Endothelial cell of umbilical vein (primary cell): ENCODE results near the gene COQ2. TPM values are rescaled to one million over a fixed set of nuclear protein-coding genes. Genes with fewer than 3 reads are reported as not detected.

Source experiments
- BruUV-seq: library from RNA; stranded (reverse); fragments of 400-500 nt; replicated peaks from 2 replicates; lab custom pipeline; 2021; lab: Mats Ljungman, UMichigan
- CTCF ChIA-PET: fragments of 300-600, 350-600 bp; sonication (Branson Sonifier 250); formaldehyde crosslinking; loops from one replicate; lab custom pipeline; 2021; ENCODE audit warnings: antibody characterized with exemption, inconsistent platforms; lab: Charles Lee
- POLR2A ChIA-PET: fragments of 300-600, 350-600 bp; sonication (Branson Sonifier 250); formaldehyde crosslinking; loops from one replicate; lab custom pipeline; 2021; ENCODE audit warnings: antibody characterized with exemption, inconsistent platforms; lab: Charles Lee
- DNase-seq: peaks from one replicate; pipeline ENCODE4 v3.0.0-alpha.2; 2011; ENCODE audit warnings: low read depth, low spot score
- FAIRE-seq: peaks from 2 replicates; lab custom pipeline; 2011; peaks lifted over from hg19 to GRCh38; lab: Jason Lieb, UNC
- H2AFZ ChIP-seq: 2 replicates; pipeline ENCODE4 v1.6.0; 2012; ENCODE audit warnings: low read depth, low read length, control low read depth, inconsistent platforms
- H3K27ac ChIP-seq: 2 replicates; pipeline ENCODE4 v1.5.1; 2011; ENCODE audit warnings: low read depth, mild to moderate bottlenecking, control low read depth, low read length, moderate library complexity; ENCODE audit not compliant: insufficient read depth
- H3K27me3 ChIP-seq, 2 experiments: 2 replicates each; pipeline versions ENCODE4 v1.6.0 to v1.6.1; 2011; ENCODE audit warnings: low read length in 2 of 2, mixed read lengths in 1 of 2; ENCODE audit not compliant: control insufficient read depth in 2 of 2, insufficient read depth in 2 of 2
- H3K36me3 ChIP-seq, 2 experiments: 2 replicates in 1 of 2; 3 replicates in 1 of 2; pipeline ENCODE4 v1.5.1; 2011; ENCODE audit warnings: low read length in 2 of 2, mild to moderate bottlenecking in 1 of 2, moderate library complexity in 1 of 2; ENCODE audit not compliant: control insufficient read depth in 2 of 2, insufficient read depth in 2 of 2; ENCODE audit errors: extremely low read depth in 1 of 2
- H3K4me1 ChIP-seq: 3 replicates; pipeline ENCODE4 v1.5.1; 2011; ENCODE audit warnings: mild to moderate bottlenecking, low read length; ENCODE audit not compliant: control insufficient read depth, insufficient read depth; ENCODE audit errors: extremely low read depth
- H3K4me2 ChIP-seq: 2 replicates; pipeline ENCODE4 v1.6.1; 2011; ENCODE audit warnings: low read length, control low read depth, mixed read lengths; ENCODE audit not compliant: insufficient read depth
- H3K4me3 ChIP-seq, 3 experiments: fragments of 200-600 bp in 1 of 3; sonication (generic), shearing (Covaris generic) in 1 of 3; replicated peaks in 1 of 3; 2 replicates each; pipeline ENCODE4 v1.5.1; 2011 to 2016; ENCODE audit warnings: control low read depth in 3 of 3, low read length in 3 of 3, mild to moderate bottlenecking in 2 of 3, inconsistent platforms in 1 of 3, low read depth in 1 of 3, moderate library complexity in 1 of 3; ENCODE audit not compliant: insufficient read depth in 1 of 3
- H3K79me2 ChIP-seq: 2 replicates; pipeline ENCODE4 v1.6.0; 2012; ENCODE audit warnings: low read length, inconsistent platforms; ENCODE audit not compliant: control insufficient read depth, insufficient read depth
- H3K9ac ChIP-seq: replicated peaks from 2 replicates; pipeline ENCODE3; 2011; ENCODE audit warnings: low read length, control low read depth; ENCODE audit not compliant: insufficient read depth; ENCODE audit errors: extremely low read depth
- H3K9me1 ChIP-seq: replicated peaks from 3 replicates; pipeline ENCODE4 v1.6.0; 2011; ENCODE audit warnings: mild to moderate bottlenecking, low read length; ENCODE audit not compliant: control insufficient read depth, insufficient read depth; ENCODE audit errors: extremely low read depth
- H3K9me3 ChIP-seq: replicated peaks from 2 replicates; pipeline ENCODE4 v1.5.1; 2012; ENCODE audit warnings: low read length, inconsistent platforms; ENCODE audit not compliant: control insufficient read depth, insufficient read depth
- H4K20me1 ChIP-seq: replicated peaks from 2 replicates; pipeline ENCODE3; 2011; ENCODE audit warnings: mild to moderate bottlenecking, low read length; ENCODE audit not compliant: control insufficient read depth, insufficient read depth; ENCODE audit errors: extremely low read depth
- CTCF ChIP-seq, 2 donors: IDR thresholded peaks; 1 replicate in 1 of 2; 2 replicates in 1 of 2; pipeline ENCODE4 v1.5.1; 2011; ENCODE audit warnings: low read length in 2 of 2, mild to moderate bottlenecking in 2 of 2, moderate library complexity in 2 of 2, control low read depth in 1 of 2, inconsistent platforms in 1 of 2, low read depth in 1 of 2; ENCODE audit not compliant: insufficient read depth in 1 of 2; ENCODE audit errors: extremely low read depth in 1 of 2
- EZH2 ChIP-seq: IDR thresholded peaks from 2 replicates; pipeline ENCODE4 v1.6.1; 2012; ENCODE audit warnings: borderline replicate concordance, low read depth, mild to moderate bottlenecking, moderate library complexity, low read length, inconsistent platforms; ENCODE audit not compliant: severe bottlenecking
- FOS ChIP-seq: IDR thresholded peaks from 2 replicates; pipeline ENCODE4 v1.6.1; 2011; ENCODE audit warnings: mild to moderate bottlenecking, low read length, moderate library complexity, borderline replicate concordance; ENCODE audit not compliant: insufficient read depth
- GATA2 ChIP-seq: IDR thresholded peaks from 2 replicates; pipeline ENCODE4 v1.7.0; 2011; ENCODE audit warnings: low read depth, mild to moderate bottlenecking, moderate library complexity, mixed read lengths, low read length; ENCODE audit not compliant: insufficient read length, insufficient read depth
- JUN ChIP-seq: IDR thresholded peaks from 2 replicates; pipeline ENCODE4 v1.6.1; 2011; ENCODE audit warnings: borderline replicate concordance, low read depth; ENCODE audit not compliant: insufficient read length, insufficient read depth
- MAX ChIP-seq: IDR thresholded peaks from 2 replicates; pipeline ENCODE4 v1.6.1; 2011; ENCODE audit not compliant: insufficient read depth, insufficient read length
- MYC ChIP-seq: IDR thresholded peaks from one replicate; pipeline ENCODE4 v1.6.1; 2011; ENCODE audit warnings: mild to moderate bottlenecking, low read depth, low read length
- POLR2A ChIP-seq: IDR thresholded peaks from 2 replicates; pipeline ENCODE4 v1.6.1; 2012; ENCODE audit warnings: low read depth, mild to moderate bottlenecking, control low read depth, low read length
- POLR2AphosphoS5 ChIP-seq: IDR thresholded peaks from 2 replicates; pipeline ENCODE4 v1.6.1; 2012; ENCODE audit warnings: low read depth, mild to moderate bottlenecking, control low read depth, low read length, moderate library complexity; ENCODE audit not compliant: insufficient read depth
- dilution Hi-C: fragments of 300-500 bp; cut with MboI; formaldehyde crosslinking; loops from one replicate; pipeline ENCODE4 v1.15.0; 2019; ENCODE audit warnings: low sequenced_read_pairs; ENCODE audit not compliant: extremely low pct_ligation_motif_present
- intact Hi-C: fragments of 100-400 bp; cut with micrococcal nuclease; formaldehyde crosslinking; loops from one replicate; pipeline ENCODE4 v1.10.0; 2022
- polyA plus RNA-seq, 4 experiments: library from polyadenylated mRNA; depleted of rRNA in 3 of 4; stranded (reverse) in 3 of 4; unstranded in 1 of 4; fragments of >200 nt; gene quantifications; 2 replicates each; pipeline versions ENCODE4 v1.2.1 to v1.2.3, GENCODE V29; 2011 to 2012; ENCODE audit warnings: missing spikeins in 1 of 4
- total RNA-seq: library from RNA; stranded (reverse); gene quantifications from 2 replicates; pipeline ENCODE4 v1.2.3, GENCODE V29; 2021

COQ2 gene
- total and polyA plus RNA-seq, 2 donors (not counting 3 experiments of a cell fraction or from before 2014, with no cell fraction given): 25.5 to 28.0 TPM

- POLR2A ChIA-PET: no interaction called here
- peak overlapping the region; percentile 6 for H2AFZ ChIP-seq
These were observed 67.5 kb downstream of the COQ2 start for GRCh38 chr4:83216959-83217683.

More at GRCh38 chr4:83216959-83217683, 67.5 kb downstream of the COQ2 start:
- CTCF ChIA-PET: interaction anchor here (2.1 kb wide), 1 partner anchor 143 kb away, joined by 7 read pairs; no protein-coding TSS in a partner anchor
- Histone ChIP-seq H3K4me3 (no peak overlapping the region), H4K20me1 (no peaks in the 10 kb centered on the region), H3K4me1 (no peaks in the 10 kb centered on the region), H3K27me3 (no peaks in the 10 kb centered on the region), H3K79me2 (no peaks in the 10 kb centered on the region), H3K9ac (no peak overlapping the region), H3K27ac (no peak overlapping the region), H3K36me3 (no peaks in the 10 kb centered on the region), H3K9me1 (no peaks in the 10 kb centered on the region), H3K9me3 (no peaks in the 10 kb centered on the region), H3K4me2 (no peak overlapping the region)
- TF ChIP-seq POLR2A (no peak), CTCF (IDR thresholded peaks at IDR 0.05; ENCODE audit: extremely low read depth in 1 of 2, insufficient read depth in 1 of 2, low read depth in 1 of 2, low read length in 2 of 2) (no peak), POLR2AphosphoS5 (no peak), MYC (no peak), FOS (no peak), JUN (no peak), EZH2 (no peak), MAX (no peak), GATA2 (no peak)
- no TSS peak for BruUV-seq
- no peak for DNase-seq
- no peak for FAIRE-seq
- intact Hi-C loops: no loop called here
- dilution Hi-C loops: no loop called here
